Keratinocyte (primary cell): Measurements from ENCODE around the gene COMMD4.
"Not testable (repeated sequence)": the region's sequence is repeated elsewhere in the genome, so short reads cannot be mapped to it uniquely, and the experiment has no call there.

Experiments used
- CTCF ChIP-seq, 3 experiments: IDR thresholded peaks in 1 of 3; conservative IDR thresholded peaks in 1 of 3; optimal IDR thresholded peaks in 1 of 3; 2 replicates in 2 of 3; 3 replicates in 1 of 3; pipeline versions ENCODE3 to v1.5.1; 2011; ENCODE audit warnings: low read length in 3 of 3, mild to moderate bottlenecking in 3 of 3, moderate library complexity in 2 of 3, control low read depth in 1 of 3, inconsistent platforms in 1 of 3; ENCODE audit not compliant: insufficient read depth in 2 of 3; ENCODE audit errors: extremely low read depth in 1 of 3
- EZH2 ChIP-seq: IDR thresholded peaks from one replicate; pipeline ENCODE4 v1.6.1; 2012; ENCODE audit warnings: inconsistent platforms, mild to moderate bottlenecking, low read length, moderate library complexity

DNA sequence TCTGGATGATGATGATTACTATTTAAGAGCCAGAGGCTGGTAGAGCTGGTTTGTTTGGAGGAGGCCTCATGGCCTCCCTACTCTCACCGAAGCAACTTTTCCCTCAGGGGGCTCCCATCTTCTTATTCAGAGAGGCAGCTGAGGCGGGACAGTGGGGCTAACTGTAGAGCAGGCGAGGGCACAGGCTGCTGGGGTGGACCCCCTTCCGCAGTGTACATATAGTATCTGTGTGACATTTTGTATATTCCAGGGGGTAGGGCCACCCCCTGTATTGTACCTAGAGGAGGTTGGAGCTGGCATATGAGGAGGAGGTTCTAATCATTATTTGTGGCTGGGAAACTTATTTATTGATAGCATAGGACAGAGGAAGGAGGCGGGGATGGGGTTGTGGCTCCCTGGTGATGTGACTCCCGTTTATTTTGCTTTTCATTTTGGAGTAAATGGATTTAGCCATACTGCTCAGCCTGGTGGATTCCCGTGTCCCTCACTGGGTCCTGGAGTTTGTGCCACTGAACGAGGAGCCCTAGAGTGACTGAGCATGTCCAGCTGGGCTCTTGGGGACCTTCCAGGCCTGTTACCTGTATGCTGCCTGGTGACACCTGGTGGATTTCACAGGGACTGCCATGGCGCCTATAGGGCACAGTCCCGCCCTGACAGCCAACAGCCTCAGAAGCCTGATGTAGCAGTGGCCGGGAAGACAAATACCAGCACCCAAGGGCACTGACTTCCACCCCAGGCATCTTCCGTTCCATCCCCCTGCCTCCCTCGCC is 37.1 kb upstream of the COMMD4 start:
- TF ChIP-seq CTCF (optimal IDR thresholded peaks at IDR 0.05 in 1 of 3, IDR thresholded peaks at IDR 0.05 in 1 of 3, conservative IDR thresholded peaks at IDR 0.05 in 1 of 3; ENCODE audit: extremely low read depth in 1 of 3, insufficient read depth in 2 of 3, low read length in 3 of 3); EZH2: not testable (repeated sequence)
